LHCN-M2 (cell line): Measurements from ENCODE around the gene CBX7. TPM values are rescaled to one million over a fixed set of nuclear protein-coding genes. Genes with fewer than 3 reads are reported as not detected.
A peak's percentile ranks its signal among the peaks of the same experiment; 100 is the strongest.

Source experiments
- DNase-seq: peaks from one replicate; pipeline ENCODE4 v3.0.0-alpha.2; 2012; ENCODE audit warnings: low read depth
- total RNA-seq: library from RNA; depleted of rRNA; stranded (reverse); fragments of >200 nt; gene quantifications from 2 replicates; pipeline ENCODE4 v1.2.3, GENCODE V29; 2014

CBX7 gene
- total RNA-seq, 1 experiment from 2014 or later = 3.3 TPM

DNA sequence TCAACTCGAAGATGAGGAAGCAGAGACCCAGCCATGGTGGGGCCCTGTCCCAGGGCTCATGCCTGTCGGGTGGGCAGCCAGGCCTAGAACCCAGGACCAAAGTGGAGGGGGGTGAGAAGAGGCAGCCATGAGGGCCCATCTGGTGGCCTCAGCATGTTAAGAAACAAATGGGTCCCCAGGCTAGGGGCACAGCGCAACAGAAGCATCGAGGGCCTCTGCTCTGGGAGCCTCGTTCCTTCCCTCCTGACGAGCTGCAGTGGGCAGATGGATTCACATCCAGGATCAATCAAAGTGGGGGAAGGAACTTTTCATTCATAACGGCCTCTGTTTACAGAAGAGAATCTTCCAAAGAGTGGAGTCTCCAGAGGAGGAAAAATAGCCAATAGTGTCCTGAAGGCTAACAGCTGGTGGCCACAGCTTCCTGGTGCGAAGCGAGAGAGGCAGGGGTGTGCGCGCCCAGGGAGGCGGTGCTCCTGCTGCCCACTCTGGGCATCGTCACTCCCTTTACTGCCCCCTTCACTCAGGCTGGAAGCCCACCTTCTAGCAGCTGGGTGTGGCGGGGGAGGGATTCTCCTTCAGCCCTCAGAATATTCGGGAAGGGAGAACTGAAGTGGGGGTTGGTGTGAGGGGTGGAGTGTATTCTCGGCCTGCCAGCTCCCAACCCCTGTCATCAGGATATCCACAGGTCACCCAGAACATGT, 4.3 kb downstream of the CBX7 start:
- DNase-seq = no peak

DNA sequence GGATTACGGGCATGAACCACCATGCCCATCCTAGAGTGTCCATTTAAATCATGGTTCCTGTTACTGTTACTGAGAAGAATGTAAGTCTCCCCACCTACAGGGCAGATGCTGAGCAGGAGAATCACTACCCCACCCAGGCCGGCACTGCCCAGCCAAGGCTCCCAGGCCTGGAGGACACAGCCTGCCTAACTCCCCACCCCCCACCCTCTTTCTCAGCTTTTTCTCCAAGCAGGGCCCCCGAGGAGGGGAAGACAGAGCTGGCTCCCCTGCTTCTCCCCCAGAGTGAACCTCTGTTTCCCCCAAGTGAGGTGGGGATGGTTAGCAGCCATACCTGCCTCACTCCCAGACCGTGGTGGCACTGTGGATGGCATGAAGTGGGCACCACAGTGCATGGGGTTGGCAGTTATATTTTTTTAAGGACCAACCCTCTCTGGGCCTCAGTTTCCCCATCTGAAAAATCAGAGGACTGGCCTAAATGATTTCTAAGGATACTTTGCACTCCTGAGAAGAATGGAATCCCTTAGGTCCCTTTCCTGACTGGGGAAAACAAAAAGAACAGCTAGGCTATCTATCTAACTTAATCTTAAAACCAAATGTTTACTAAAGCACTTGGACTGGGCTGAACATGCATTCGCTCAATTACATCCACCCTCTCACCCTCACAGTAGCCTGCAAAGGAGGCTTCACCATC, 5.0 kb downstream of the CBX7 start:
- no peak for DNase-seq

GRCh38 chr22:39146256-39147101, 6.0 kb downstream of the CBX7 start:
- DNase-seq = no peak

DNA sequence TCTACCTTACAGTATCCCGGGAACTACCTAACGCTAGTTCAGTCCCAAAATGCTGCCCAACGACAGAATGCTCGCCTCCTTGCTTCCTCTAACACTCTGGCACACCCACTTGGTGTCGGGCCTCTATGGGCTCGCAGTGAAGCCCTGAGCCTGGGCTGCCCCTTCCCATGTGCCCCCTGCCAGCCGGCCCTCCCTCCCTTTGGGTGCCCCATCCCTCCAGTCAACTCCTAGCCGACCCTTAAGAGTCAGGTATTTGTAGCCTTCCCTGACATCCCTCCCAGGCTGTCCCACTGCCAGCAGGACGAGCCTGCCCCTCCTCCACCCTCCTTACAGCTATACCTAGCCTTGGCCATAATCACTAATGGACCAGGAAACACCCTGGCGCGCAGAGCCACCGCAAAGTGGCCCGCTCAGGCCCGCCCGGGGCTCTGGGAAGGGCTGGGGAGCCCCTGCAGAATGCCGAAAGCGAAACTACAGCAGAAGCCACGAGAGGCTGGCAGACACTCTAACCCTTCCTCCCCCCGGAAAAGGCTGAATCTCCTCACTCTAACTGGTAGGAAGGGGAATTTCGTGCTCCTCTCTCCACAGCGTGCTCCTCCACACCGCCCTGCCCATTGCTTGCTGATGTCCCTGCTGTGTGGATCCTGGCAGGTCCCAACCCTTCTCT, 8.2 kb downstream of the CBX7 start:
- DNase-seq = peak; percentile 29

DNA sequence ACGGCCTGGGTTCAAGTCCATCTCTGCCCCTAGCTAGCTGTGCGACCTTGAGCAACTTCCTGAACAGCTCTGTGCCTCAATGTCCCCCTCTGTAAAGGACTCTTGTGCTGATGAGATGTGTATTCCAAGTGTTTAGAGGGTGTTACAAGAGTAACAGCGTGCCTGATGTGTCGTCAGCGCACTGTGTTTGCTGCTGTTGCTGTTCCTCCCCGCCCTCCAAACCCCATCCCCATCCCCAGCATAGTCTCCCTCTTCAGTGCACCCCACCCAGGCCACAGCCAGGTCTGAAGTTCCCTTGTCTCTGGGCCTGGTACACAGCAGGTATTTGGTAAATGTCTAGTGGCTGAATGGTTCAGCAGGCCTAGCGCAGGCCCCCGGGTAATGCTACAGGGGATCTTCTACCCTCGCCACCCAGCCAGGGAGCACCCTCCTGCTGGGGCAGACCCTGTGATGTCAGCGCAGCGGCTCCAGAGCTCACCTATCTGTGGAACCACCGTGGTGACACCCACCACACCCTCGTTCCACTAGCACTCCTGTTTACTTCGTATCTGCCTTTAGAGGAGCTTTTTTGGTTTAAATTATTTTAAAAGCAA, 10.3 kb downstream of the CBX7 start:
- no peak for DNase-seq

- DNase-seq = no peak
These were observed 12.5 kb downstream of the CBX7 start for GRCh38 chr22:39139933-39140332.

DNA sequence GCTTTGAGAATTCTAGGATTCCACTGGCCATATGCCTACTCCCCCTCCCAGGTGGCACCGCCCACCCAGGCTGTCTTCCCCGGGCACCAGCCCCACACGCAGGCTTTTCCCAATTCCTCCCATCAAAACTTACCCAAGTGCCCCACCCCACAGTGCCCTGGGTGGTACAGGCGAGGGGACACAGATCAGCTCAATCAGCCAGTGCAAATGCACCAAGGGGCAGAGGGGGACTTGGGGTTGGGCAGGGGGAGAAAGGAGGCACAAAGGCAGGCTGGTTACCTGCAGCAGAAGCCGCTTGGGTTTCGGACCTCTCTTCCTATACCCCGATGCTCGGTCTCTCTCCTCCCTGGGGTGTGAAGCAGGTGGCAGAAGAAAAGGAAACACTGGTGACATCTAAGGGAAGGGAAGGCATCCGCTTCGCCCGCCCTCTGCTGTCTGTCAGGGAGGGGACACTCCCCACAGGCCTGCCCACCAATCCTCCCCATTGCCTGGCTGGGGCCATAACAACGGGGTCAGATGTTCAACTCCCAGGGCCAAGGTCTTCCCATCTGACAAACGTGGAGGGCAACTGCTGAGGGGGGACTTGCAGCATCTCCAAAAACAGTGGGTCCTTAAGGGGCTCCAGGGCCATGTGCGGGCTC, 14.0 kb downstream of the CBX7 start:
- no peak for DNase-seq

DNA sequence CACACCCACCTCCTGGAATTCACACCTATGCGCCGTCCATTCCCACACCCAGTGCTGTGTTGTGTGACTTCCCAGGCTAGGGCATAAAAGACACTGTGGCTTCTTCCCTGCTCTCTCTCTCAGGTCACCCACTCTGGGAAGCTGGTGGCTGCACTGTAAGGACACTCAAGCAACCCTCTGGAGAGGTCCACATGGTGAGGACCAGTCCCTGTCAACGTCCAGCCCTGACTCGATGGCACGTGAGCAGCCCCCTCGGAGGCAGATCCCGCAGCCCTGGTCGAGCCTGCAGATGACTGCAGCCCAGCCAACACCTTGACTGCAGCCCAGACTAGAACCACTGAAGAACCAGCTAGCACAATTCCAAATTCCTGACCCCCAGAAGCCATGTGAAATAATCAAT, 16.2 kb downstream of the CBX7 start:
- no peak for DNase-seq

- peak; percentile 5 for DNase-seq
These were observed 17.2 kb downstream of the CBX7 start for GRCh38 chr22:39135092-39135896.

DNA sequence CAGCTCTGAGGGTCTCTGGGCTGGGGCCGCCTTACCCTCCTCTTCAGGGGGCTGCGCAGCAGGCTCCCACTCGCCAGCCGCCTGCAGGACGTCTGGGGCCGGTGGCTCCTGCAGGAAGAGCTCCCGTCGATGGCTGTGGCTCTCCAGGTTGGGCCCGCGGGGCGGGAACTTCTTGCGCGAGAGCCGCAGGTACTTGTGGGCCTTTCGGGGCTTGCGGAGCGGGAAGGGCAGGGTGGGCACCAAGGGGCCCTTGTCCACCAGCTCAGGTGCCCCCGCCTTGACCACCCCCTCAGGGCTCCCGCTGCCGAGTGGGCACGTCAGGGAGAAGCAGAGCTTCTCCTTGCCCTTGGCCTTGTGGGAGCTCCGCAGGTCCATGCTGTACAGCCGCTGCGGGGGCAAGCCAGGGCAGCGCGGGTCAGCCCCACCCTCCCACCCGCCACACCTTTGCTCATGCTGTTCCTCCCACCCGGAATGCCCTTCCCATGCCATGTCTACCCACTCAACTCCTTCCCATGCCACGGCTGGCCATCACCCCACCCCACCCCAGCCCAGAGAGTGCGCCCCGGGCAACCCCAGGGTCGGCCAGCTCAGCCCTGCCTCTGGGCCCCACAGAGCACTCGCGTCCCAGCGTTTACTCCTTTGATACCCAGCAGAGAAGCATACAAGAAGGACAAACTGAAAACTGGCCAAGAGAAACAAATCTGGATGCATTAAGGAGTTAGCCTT, 18.0 kb downstream of the CBX7 start:
- no peak for DNase-seq

- DNase-seq = no peak
These were observed 18.6 kb downstream of the CBX7 start for GRCh38 chr22:39133871-39134270.

DNA sequence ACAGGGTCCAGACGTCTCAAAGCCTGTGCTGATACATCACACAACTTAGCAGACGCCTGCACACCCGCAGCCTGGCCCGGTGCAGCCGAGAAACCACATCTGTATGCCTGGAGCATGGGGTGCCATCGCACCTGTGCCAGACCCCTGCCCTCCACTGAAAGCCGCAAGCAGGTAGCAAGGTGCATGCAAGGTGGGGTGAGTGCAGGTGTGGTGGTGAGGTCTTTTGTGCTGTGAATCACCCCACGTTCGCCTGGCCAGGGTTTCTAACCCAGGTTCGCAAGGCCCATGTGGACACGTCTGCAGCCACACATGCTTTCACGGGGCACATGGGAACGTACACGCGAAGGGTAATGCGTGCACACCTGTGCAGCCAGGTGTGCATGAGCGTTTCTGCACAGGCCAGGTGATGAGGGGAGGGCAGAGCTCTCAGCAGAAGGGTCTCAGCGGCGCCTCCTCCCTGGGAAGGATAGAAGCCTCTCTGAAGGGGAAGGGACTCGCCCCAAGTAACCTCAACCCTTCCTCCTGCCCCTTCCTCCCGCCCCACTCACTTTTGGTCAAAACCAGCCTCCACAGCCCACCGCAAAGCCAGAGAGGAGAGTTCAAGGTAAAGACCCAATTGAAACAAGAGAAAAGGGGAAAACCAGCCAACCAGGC, 19.5 kb downstream of the CBX7 start:
- DNase-seq = no peak

DNA sequence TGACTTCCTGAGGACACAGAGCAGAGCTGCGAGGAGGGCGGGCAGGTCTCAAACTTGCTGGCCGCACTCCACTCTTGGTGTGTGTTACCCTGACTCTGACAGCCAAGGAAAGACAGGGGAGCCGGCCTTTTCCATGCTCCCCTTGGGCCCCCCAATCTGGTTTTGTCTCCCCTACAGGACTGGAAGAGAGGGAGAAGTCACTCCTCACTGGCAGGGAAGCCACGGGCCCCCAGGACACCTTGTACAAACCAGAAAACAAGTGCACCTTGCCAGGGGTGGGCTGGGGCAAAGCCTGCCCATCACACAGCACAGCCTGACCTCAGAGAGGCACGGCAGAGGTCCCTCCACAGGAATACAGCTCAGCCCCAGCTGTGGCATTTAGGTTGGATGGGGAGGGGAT, 20.2 kb downstream of the CBX7 start:
- no peak for DNase-seq

DNA sequence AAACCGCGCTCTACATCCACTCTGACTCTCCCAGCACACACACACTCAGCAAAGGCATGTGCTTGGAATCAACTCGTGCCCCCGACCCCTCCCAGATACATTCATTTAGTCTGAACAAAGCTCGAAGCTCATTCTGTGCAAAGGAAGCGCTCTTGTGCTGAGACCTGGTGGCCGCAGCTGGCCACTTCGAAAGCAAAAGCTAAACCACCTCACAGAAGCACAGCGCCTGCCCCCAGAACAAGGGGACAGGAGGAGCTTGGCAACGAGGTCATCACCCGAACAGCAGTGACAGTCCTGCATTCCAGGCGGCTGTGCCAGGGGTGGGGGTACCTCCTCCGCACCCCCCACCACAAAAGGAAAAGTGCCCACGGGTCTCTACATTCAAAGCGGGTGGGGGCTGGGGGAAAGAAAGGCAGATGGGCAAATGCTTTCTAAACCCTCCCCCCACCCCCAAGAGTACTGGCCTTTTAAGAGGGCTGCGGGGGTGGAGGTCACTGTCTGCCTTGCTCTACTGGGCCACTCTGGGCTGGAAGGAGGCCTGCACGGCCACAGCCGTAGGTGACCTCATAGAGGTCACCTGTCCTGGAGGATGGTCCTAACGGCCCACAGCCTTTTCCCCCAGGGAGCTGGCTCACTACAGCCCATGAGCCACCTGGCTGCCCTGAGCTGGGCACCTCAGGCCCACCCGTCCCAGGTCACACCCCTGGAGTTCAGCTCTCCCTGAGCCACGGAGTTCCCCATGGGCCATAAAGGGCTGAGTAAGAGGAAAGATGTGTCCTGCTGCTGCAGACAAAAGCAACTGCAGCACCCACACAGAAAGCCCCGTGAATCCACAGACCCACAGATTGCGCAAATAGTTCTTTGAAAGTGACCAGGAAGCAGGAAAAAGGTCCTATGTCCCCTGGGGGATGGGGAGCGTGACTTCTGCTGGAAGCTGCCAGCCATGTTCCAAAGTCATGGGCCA, 21.3 kb downstream of the CBX7 start:
- DNase-seq = peak; percentile 6

DNA sequence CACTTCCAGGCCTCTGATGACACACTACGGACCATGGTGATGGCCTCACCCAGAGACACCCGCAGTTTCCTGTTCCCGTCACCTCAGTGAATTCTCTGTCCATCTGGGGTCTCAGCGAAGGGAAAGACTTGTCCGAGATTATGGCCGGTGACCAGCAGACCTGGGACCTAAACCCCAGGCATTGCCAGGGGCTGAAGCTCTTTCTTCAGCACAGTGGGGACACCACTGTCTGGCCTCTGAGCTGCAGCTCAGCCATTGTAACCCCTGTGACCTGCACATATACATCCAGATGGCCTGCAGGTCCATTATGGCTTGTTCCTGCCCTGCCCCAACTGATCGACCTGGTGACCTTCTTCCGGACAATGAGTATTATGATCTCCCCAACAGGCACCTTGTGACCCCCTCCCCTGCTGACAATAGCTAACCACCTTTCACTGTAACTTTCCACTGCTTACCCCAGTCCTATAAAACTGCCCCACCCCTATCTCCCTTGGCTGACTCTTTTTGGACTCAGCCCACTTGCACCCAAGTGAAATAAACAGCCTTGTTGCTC, 22.3 kb downstream of the CBX7 start:
- DNase-seq = no peak

DNA sequence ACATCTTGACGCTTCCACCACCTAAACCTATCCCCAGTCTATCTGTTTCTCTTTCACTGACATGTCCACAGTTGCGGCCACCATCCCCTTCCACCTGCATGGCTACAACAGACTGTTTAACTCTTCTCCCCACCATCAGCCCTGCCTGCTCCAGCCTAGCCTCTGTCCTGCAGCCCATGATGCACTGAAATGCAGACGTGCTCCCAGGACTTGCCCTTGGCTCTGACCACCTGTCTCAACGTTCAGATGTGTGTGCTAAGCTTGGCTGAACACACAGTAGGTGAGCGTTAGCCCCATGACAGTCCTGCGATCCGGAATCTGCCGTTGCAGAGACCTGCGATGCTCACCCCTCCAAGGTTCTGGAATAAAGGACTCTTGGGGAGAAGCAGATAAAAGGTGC, 22.7 kb downstream of the CBX7 start:
- DNase-seq = no peak

GRCh38 chr22:39129081-39129480, 23.4 kb downstream of the CBX7 start:
- DNase-seq = no peak
